MM.1S (cell line): ENCODE measurements around the gene TELO2.
"Not testable (repeated sequence)": the region's sequence is repeated elsewhere in the genome, so short reads cannot be mapped to it uniquely, and the experiment has no call there.

Source experiments
- DNase-seq: peaks from one replicate; pipeline ENCODE4 v3.0.0-alpha.2; 2015
- H2AFZ ChIP-seq: fragments of 300-600 bp; sonication (generic); 2 replicates; pipeline ENCODE4 v1.6.0; 2016; ENCODE audit warnings: antibody characterized with exemption, low read length
- H3F3A ChIP-seq: fragments of 300-600 bp; sonication (generic); 2 replicates; pipeline ENCODE4 v1.6.1; 2016; ENCODE audit warnings: mild to moderate bottlenecking, antibody characterized with exemption, low read length, moderate library complexity, mixed read lengths; ENCODE audit not compliant: insufficient read depth
- H3K27ac ChIP-seq: fragments of 300-600 bp; sonication (generic); 2 replicates; pipeline ENCODE4 v1.5.1; 2016; ENCODE audit warnings: mild to moderate bottlenecking, low read length
- H3K27me3 ChIP-seq: fragments of 300-600 bp; sonication (generic); replicated peaks from 2 replicates; pipeline ENCODE4 v1.6.0; 2016; ENCODE audit warnings: low read length; ENCODE audit not compliant: insufficient read depth
- H3K36me3 ChIP-seq: fragments of 300-600 bp; sonication (generic); replicated peaks from 2 replicates; pipeline ENCODE4 v1.6.1; 2016; ENCODE audit warnings: mild to moderate bottlenecking, low read length, mixed read lengths; ENCODE audit not compliant: insufficient read depth
- H3K4me1 ChIP-seq: fragments of 300-600 bp; sonication (generic); 2 replicates; pipeline ENCODE4 v1.6.1; 2016; ENCODE audit warnings: low read length, mixed read lengths
- H3K4me2 ChIP-seq: fragments of 300-600 bp; sonication (generic); 2 replicates; pipeline ENCODE4 v1.6.0; 2016; ENCODE audit warnings: low read depth, low read length
- H3K4me3 ChIP-seq: fragments of 300-600 bp; sonication (generic); 2 replicates; pipeline ENCODE4 v1.5.1; 2016; ENCODE audit warnings: low read length, mixed read lengths
- H3K79me2 ChIP-seq: fragments of 300-600 bp; sonication (generic); 2 replicates; pipeline ENCODE4 v1.6.1; 2016; ENCODE audit warnings: mixed run types, low read length, mixed read lengths
- H3K9ac ChIP-seq: fragments of 300-600 bp; sonication (generic); 2 replicates; pipeline ENCODE4 v1.6.1; 2016; ENCODE audit warnings: low read length, mixed read lengths
- H3K9me2 ChIP-seq: fragments of 300-600 bp; sonication (generic); replicated peaks from 2 replicates; pipeline ENCODE4 v1.6.1; 2016; ENCODE audit warnings: mild to moderate bottlenecking, low read length, mixed read lengths; ENCODE audit not compliant: insufficient read depth
- H3K9me3 ChIP-seq: fragments of 300-600 bp; sonication (generic); replicated peaks from 2 replicates; pipeline ENCODE4 v1.6.1; 2016; ENCODE audit warnings: mild to moderate bottlenecking, low read length, mixed read lengths; ENCODE audit not compliant: insufficient read depth
- H4K20me1 ChIP-seq: fragments of 300-600 bp; sonication (generic); 2 replicates; pipeline ENCODE4 v1.6.1; 2016; ENCODE audit warnings: mild to moderate bottlenecking, low read length, moderate library complexity, mixed read lengths; ENCODE audit not compliant: insufficient read depth
- EZH2 ChIP-seq: fragments of 300-600 bp; sonication (generic); optimal IDR thresholded peaks from 2 replicates; pipeline ENCODE3; 2017; ENCODE audit warnings: low read depth, mild to moderate bottlenecking, antibody characterized with exemption, low read length, mixed read lengths
- EZH2phosphoT487 ChIP-seq: fragments of 300-600 bp; sonication (generic); IDR thresholded peaks from 2 replicates; pipeline ENCODE4 v1.6.1; 2018; ENCODE audit warnings: antibody characterized with exemption, low read length
- TF ChIP-seq, protein P1 (sequence below): fragments of 300-600 bp; sonication (generic); IDR thresholded peaks from 2 replicates; pipeline ENCODE4 v1.5.1; 2016; ENCODE audit warnings: antibody characterized with exemption, low read length, mixed read lengths

Gene TELO2

GRCh38 chr16:1468426-1468810 is 24.7 kb upstream of the TELO2 start:
- Histone ChIP-seq H3K9ac (no peak overlapping the region), H4K20me1 (no peaks in the 10 kb centered on the region), H3K9me2 (no peaks in the 10 kb centered on the region), H3K4me3 (no peak overlapping the region), H3K4me2 (no peak overlapping the region), H3K27me3 (no peaks in the 10 kb centered on the region), H3K36me3 (no peaks in the 10 kb centered on the region), H3K9me3 (no peaks in the 10 kb centered on the region), H3K4me1 (no peaks in the 10 kb centered on the region), H3F3A (no peaks in the 10 kb centered on the region), H2AFZ (no peak overlapping the region), H3K27ac (no peak overlapping the region), H3K79me2 (peaks cover 59% of the 10 kb centered on the region)
- no peak for DNase-seq
- TF ChIP-seq EZH2phosphoT487, result no peak
- TF ChIP-seq, protein P1, sequence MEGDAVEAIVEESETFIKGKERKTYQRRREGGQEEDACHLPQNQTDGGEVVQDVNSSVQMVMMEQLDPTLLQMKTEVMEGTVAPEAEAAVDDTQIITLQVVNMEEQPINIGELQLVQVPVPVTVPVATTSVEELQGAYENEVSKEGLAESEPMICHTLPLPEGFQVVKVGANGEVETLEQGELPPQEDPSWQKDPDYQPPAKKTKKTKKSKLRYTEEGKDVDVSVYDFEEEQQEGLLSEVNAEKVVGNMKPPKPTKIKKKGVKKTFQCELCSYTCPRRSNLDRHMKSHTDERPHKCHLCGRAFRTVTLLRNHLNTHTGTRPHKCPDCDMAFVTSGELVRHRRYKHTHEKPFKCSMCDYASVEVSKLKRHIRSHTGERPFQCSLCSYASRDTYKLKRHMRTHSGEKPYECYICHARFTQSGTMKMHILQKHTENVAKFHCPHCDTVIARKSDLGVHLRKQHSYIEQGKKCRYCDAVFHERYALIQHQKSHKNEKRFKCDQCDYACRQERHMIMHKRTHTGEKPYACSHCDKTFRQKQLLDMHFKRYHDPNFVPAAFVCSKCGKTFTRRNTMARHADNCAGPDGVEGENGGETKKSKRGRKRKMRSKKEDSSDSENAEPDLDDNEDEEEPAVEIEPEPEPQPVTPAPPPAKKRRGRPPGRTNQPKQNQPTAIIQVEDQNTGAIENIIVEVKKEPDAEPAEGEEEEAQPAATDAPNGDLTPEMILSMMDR, result no peak

DNA sequence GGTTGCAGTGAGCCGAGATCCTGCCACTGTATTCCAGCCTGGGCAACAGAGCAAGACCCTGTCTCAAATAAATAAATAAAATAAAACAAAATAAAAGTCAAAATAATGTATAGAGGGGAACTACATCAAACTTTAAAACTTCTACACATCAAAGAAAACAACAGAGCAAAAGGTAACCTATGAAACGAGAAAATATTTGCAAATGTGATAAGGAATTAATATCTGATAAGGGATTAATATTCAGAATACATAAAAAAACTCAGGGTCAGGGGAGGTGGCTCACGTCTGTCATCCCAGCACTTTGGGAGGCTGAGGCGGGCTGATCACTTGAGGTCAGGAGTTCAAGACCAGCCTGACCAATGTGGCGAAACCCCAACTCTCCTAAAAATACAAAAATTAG is 24.0 kb upstream of the TELO2 start:
- H3K79me2 ChIP-seq, result peaks cover 66% of the 10 kb centered on the region
- H3K4me3 ChIP-seq, H3K27ac ChIP-seq: not testable (repeated sequence)

DNA sequence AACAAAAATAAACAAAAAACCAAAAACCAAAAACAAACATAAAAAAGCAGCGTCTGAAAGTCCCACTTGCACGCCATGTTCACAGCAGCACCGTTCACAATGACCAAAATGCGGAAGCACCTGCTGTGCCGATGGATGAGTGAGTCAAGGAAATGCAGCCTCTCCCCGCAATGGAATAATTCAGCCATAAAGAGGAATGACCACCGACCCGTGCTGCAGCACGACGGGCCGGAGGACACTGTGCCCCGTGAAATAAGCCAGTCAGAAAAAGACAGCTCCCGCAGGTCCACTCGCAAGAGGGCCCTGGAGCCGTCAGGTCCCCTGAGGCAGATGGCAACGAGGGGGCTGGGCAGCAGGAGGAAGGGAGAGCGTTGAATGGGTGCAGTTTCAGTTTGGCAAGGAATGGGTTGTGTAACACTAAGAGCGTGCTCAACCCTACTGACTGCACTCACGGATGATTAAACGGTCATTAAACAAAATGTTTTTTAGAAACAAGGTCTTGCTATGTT is 23.4 kb upstream of the TELO2 start:
- H3K4me2 ChIP-seq, result no peak overlapping the region
- H3K27ac ChIP-seq, result no peak overlapping the region
- H2AFZ ChIP-seq, result no peak overlapping the region
- no peaks in the 10 kb centered on the region for H3K4me1 ChIP-seq
- TF ChIP-seq EZH2phosphoT487, result no peak
- TF ChIP-seq, protein P1, result no peak
- no peak for TF ChIP-seq EZH2
- no peaks in the 10 kb centered on the region for H3K36me3 ChIP-seq
- no peaks in the 10 kb centered on the region for H3K9me2 ChIP-seq
- H4K20me1 ChIP-seq, result no peaks in the 10 kb centered on the region
- no peaks in the 10 kb centered on the region for H3F3A ChIP-seq
- H3K9me3 ChIP-seq, result no peaks in the 10 kb centered on the region
- H3K27me3 ChIP-seq, result no peaks in the 10 kb centered on the region
- no peak for DNase-seq
- H3K4me3 ChIP-seq, result no peak overlapping the region
- H3K79me2 ChIP-seq, result peaks cover 70% of the 10 kb centered on the region
- no peak overlapping the region for H3K9ac ChIP-seq

More for the DNA sequence above, 24.0 kb upstream of the TELO2 start:
- not testable (repeated sequence) for H3K4me1 ChIP-seq, H3K9me2 ChIP-seq, H3K4me2 ChIP-seq, H4K20me1 ChIP-seq, H3K27me3 ChIP-seq, DNase-seq, H3K9me3 ChIP-seq, H3K36me3 ChIP-seq, H2AFZ ChIP-seq, H3F3A ChIP-seq, H3K9ac ChIP-seq

DNA sequence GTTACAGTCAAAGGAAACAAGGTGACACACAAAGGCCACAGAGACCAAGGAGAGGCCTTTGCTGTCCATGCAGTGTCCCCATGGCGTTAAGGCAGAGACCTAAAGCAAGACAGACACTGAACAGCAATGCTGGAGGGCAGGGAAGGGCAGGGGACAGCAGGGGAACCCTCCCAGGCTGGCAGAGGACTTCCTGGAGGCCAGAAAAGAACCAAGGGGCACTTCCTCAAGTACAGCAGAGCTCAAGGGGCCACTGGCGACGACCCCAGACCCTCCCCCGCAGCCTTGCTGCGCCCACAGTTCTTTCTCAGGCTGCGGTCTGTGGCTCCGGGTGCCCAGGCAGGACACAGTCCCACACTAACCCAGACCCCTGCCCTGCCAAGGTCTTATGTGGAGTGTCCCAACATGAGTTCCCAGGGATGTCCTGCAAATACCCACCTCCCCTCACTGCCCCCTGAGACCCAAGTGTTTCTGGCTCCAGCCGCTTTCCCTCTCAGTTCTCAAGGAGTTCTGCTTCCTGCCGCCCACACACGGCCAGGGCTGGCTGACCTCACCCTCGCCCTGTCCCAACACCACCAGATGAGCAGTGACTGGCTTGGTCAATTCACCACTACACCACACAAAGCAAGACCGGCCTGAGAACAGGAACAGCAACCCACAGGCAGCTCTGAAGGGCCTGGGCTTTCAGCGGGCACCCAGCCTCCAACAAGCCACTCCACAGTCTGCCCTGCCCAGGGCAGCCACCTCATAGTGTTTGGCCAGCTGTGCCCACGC is 22.5 kb upstream of the TELO2 start:
- Histone ChIP-seq H3K36me3 (no peaks in the 10 kb centered on the region), H2AFZ (no peak overlapping the region), H3K79me2 (peaks cover 67% of the 10 kb centered on the region), H3K9ac (no peak overlapping the region), H3K4me3 (no peak overlapping the region), H3K27me3 (no peaks in the 10 kb centered on the region), H3K4me2 (no peak overlapping the region), H3F3A (no peaks in the 10 kb centered on the region), H3K9me2 (no peaks in the 10 kb centered on the region), H3K27ac (no peak overlapping the region), H3K4me1 (no peaks in the 10 kb centered on the region), H3K9me3 (no peaks in the 10 kb centered on the region), H4K20me1 (no peaks in the 10 kb centered on the region)
- DNase-seq, result no peak
- TF ChIP-seq EZH2 (no peak), EZH2phosphoT487 (no peak)
- TF ChIP-seq, protein P1, result no peak
